K562 (cell line): Measurements from ENCODE around the gene OTOR. TPM values are rescaled to one million over a fixed set of nuclear protein-coding genes. Genes with fewer than 3 reads are reported as not detected.

Experiments used
- ATAC-seq: fragments of 200-7000 bp; cut with Tn5 transposase; 3 replicates; pipeline ENCODE4 v1.9.1; 2020; ENCODE audit warnings: moderate library complexity
- BruUV-seq: library from RNA; stranded (reverse); fragments of 400-500 nt; replicated peaks from 2 replicates; lab custom pipeline; 2021; lab: Mats Ljungman, UMichigan
- CTCF ChIA-PET: fragments of 300-600 bp; formaldehyde crosslinking; extraction: SDS; loops from one replicate; lab custom pipeline; 2021; ENCODE audit warnings: low intra/inter-chr PET ratio; lab: Yijun Ruan, JAX
- POLR2A ChIA-PET: fragments of 300-600, 350-650 bp; sonication (Branson Sonifier 250); formaldehyde crosslinking; extraction: SDS; loops from one replicate; lab custom pipeline; 2021; ENCODE audit warnings: antibody characterized with exemption, inconsistent platforms; lab: Yijun Ruan, JAX
- DNase-seq, 4 experiments: peaks; one replicate each; pipeline versions ENCODE4 v3.0.0 to v3.0.0-alpha.2; 2011 to 2018; ENCODE audit warnings: low spot score in 3 of 4, mixed read lengths in 3 of 4; ENCODE audit errors: extremely low read depth in 1 of 4
- FAIRE-seq: peaks from 2 replicates; lab custom pipeline; 2011; peaks lifted over from hg19 to GRCh38; lab: Jason Lieb, UNC
- H2AFZ ChIP-seq: 2 replicates; pipeline ENCODE4 v1.6.0; 2011; ENCODE audit warnings: low read depth, low read length, control low read depth, inconsistent platforms
- H3K27ac ChIP-seq: fragments of 200-600 bp; 3 replicates; pipeline ENCODE4 v1.8.0; 2011; ENCODE audit warnings: low read depth, mild to moderate bottlenecking, control low read depth, inconsistent platforms, low read length, moderate library complexity, mixed read lengths; ENCODE audit errors: extremely low read depth
- H3K27me3 ChIP-seq, 2 experiments: fragments of 300-600 bp in 1 of 2; 2 replicates in 1 of 2; 3 replicates in 1 of 2; pipeline versions ENCODE4 v1.6.0 to v1.8.0; 2011; ENCODE audit warnings: inconsistent platforms in 2 of 2, low read length in 2 of 2, mild to moderate bottlenecking in 1 of 2, mixed read lengths in 1 of 2, moderate library complexity in 1 of 2; ENCODE audit not compliant: control insufficient read depth in 2 of 2, insufficient read depth in 2 of 2
- H3K36me3 ChIP-seq: fragments of 300-600 bp; 3 replicates; pipeline ENCODE4 v1.8.0; 2011; ENCODE audit warnings: mild to moderate bottlenecking, low read length, inconsistent platforms; ENCODE audit not compliant: control insufficient read depth, insufficient read depth
- H3K4me1 ChIP-seq, 2 experiments: fragments of 200-600 bp in 1 of 2; replicated peaks in 1 of 2; 2 replicates in 1 of 2; 3 replicates in 1 of 2; pipeline versions ENCODE4 v1.5.1 to v1.8.0; 2011; ENCODE audit warnings: inconsistent platforms in 2 of 2, low read length in 2 of 2, mild to moderate bottlenecking in 1 of 2, mixed read lengths in 1 of 2, moderate library complexity in 1 of 2; ENCODE audit not compliant: control insufficient read depth in 2 of 2, insufficient read depth in 2 of 2
- H3K4me2 ChIP-seq: 2 replicates; pipeline ENCODE4 v1.6.1; 2011; ENCODE audit warnings: low read length, control low read depth, inconsistent platforms, mixed read lengths; ENCODE audit not compliant: insufficient read depth
- H3K4me3 ChIP-seq: fragments of 200-600 bp; sonication (generic), shearing (Covaris generic); 2 replicates; pipeline ENCODE4 v1.5.1; 2016; ENCODE audit warnings: control low read depth, inconsistent platforms
- H3K79me2 ChIP-seq: fragments of 200-600 bp; 3 replicates; pipeline ENCODE4 v1.8.0; 2011; ENCODE audit warnings: low read length, inconsistent platforms; ENCODE audit not compliant: control insufficient read depth, insufficient read depth
- H3K9ac ChIP-seq, 2 experiments: 2 replicates each; pipeline versions ENCODE4 v1.6.0 to v1.6.1; 2011; ENCODE audit warnings: low read depth in 2 of 2, low read length in 2 of 2, control low read depth in 1 of 2, inconsistent platforms in 1 of 2, mild to moderate bottlenecking in 1 of 2, mixed read lengths in 1 of 2; ENCODE audit not compliant: insufficient read depth in 1 of 2
- H3K9me1 ChIP-seq: one replicate; pipeline ENCODE4 v1.6.0; 2011; ENCODE audit warnings: inconsistent platforms, mild to moderate bottlenecking, low read length, moderate library complexity; ENCODE audit not compliant: control insufficient read depth, insufficient read depth
- H3K9me3 ChIP-seq: replicated peaks from 2 replicates; pipeline ENCODE4 v1.5.1; 2011; ENCODE audit warnings: low read depth, low read length, inconsistent platforms; ENCODE audit not compliant: control insufficient read depth, insufficient read depth
- H4K20me1 ChIP-seq: replicated peaks from 2 replicates; pipeline ENCODE4 v1.6.1; 2011; ENCODE audit warnings: low read length, inconsistent platforms, mixed read lengths; ENCODE audit not compliant: control insufficient read depth, insufficient read depth
- BACH1 ChIP-seq: fragments of 200-800 bp; sonication (Bioruptor generic); IDR thresholded peaks from 2 replicates; pipeline ENCODE4 v1.6.1; 2016; ENCODE audit warnings: missing genetic modification characterization, missing compliant biosample characterization
- BDP1 ChIP-seq: IDR thresholded peaks from 3 replicates; pipeline ENCODE4 v1.6.1; 2011; ENCODE audit not compliant: insufficient read length, insufficient read depth
- C11orf30 ChIP-seq: fragments of 450-650 bp; IDR thresholded peaks from 2 replicates; pipeline ENCODE4 v1.6.1; 2016; ENCODE audit warnings: low read depth, mild to moderate bottlenecking
- CREB5 ChIP-seq: fragments of 250-450 bp; sonication (Bioruptor Pico); IDR thresholded peaks from 2 replicates; pipeline ENCODE4 v1.5.0; 2020; ENCODE audit warnings: mild to moderate bottlenecking
- HMG20A ChIP-seq: fragments of 450-650 bp; formaldehyde crosslinking; conservative IDR thresholded peaks from 2 replicates; pipeline ENCODE4 v1.4.0; 2020; ENCODE audit warnings: mild to moderate bottlenecking, mixed read lengths
- KAT2B ChIP-seq: IDR thresholded peaks from one replicate; pipeline ENCODE4 v1.6.1; 2012; ENCODE audit warnings: low read depth, mild to moderate bottlenecking, control low read depth, inconsistent platforms, low read length, moderate library complexity
- KDM1A ChIP-seq, 2 experiments: fragments of 450-650 bp; IDR thresholded peaks; 2 replicates each; pipeline ENCODE4 v1.6.1; 2016; ENCODE audit warnings: mild to moderate bottlenecking in 2 of 2
- MAFG ChIP-seq: fragments of 450-650 bp; conservative IDR thresholded peaks from 2 replicates; pipeline ENCODE4 v1.6.1; 2016; ENCODE audit warnings: missing genetic modification characterization, missing compliant biosample characterization
- MYBL2 ChIP-seq, 2 experiments: fragments of 450-650 bp in 1 of 2; sonication (generic) in 1 of 2; formaldehyde crosslinking in 1 of 2; IDR thresholded peaks; 2 replicates each; pipeline versions ENCODE4 v1.6.1 to v1.8.1; 2017 to 2022; ENCODE audit warnings: borderline replicate concordance in 1 of 2, inconsistent platforms in 1 of 2, low read depth in 1 of 2, mild to moderate bottlenecking in 1 of 2, missing genetic modification reagents in 1 of 2, moderate library complexity in 1 of 2
- NCOA6 ChIP-seq: fragments of 450-650 bp; IDR thresholded peaks from 2 replicates; pipeline ENCODE4 v1.6.1; 2017; ENCODE audit warnings: mild to moderate bottlenecking
- NFE2 ChIP-seq: IDR thresholded peaks from 2 replicates; pipeline ENCODE4 v1.6.1; 2014; ENCODE audit warnings: antibody characterized with exemption, low read depth
- NFE2L1 ChIP-seq: fragments of 450-650 bp; IDR thresholded peaks from 2 replicates; pipeline ENCODE4 v1.6.1; 2016; ENCODE audit warnings: missing genetic modification characterization, low read depth, mild to moderate bottlenecking, missing compliant biosample characterization, moderate library complexity, borderline replicate concordance
- PHTF2 ChIP-seq: fragments of 250-450 bp; sonication (Bioruptor Pico); IDR thresholded peaks from 2 replicates; pipeline ENCODE4 v1.5.0; 2021; ENCODE audit warnings: mild to moderate bottlenecking
- POLR2AphosphoS2 ChIP-seq: IDR thresholded peaks from 2 replicates; pipeline ENCODE4 v1.6.1; 2012; ENCODE audit warnings: low read length, improper control_type of control experiment
- RAD21 ChIP-seq, 2 experiments: fragments of 250-450 bp in 1 of 2; fragments of 450-650 bp in 1 of 2; sonication (Bioruptor Pico) in 1 of 2; formaldehyde crosslinking in 1 of 2; IDR thresholded peaks in 1 of 2; conservative IDR thresholded peaks in 1 of 2; 2 replicates each; pipeline versions ENCODE4 v1.4.0 to v1.8.0; 2020 to 2022; ENCODE audit warnings: mild to moderate bottlenecking in 2 of 2, moderate library complexity in 1 of 2
- RAD51 ChIP-seq: fragments of 450-650 bp; IDR thresholded peaks from 2 replicates; pipeline ENCODE4 v1.7.1; 2016; ENCODE audit warnings: low read depth, mild to moderate bottlenecking, borderline replicate concordance
- SAP30 ChIP-seq: fragments of 200-600 bp; sonication (generic); IDR thresholded peaks from 2 replicates; pipeline ENCODE4 v1.6.1; 2012; ENCODE audit warnings: borderline replicate concordance, low read depth, mild to moderate bottlenecking, moderate library complexity, low read length, control low read depth, inconsistent platforms; ENCODE audit not compliant: insufficient read depth, poor library complexity, severe bottlenecking
- WHSC1 ChIP-seq: IDR thresholded peaks from one replicate; pipeline ENCODE4 v1.6.1; 2012; ENCODE audit warnings: low read length, control low read depth, inconsistent platforms
- ZNF316 ChIP-seq: fragments of 450-650 bp; IDR thresholded peaks from 2 replicates; pipeline ENCODE4 v1.6.1; 2016
- ZNF639 ChIP-seq, 2 experiments: fragments of 200-800 bp in 1 of 2; sonication (Bioruptor generic) in 1 of 2; sonication (generic) in 1 of 2; formaldehyde crosslinking in 1 of 2; IDR thresholded peaks in 1 of 2; conservative IDR thresholded peaks in 1 of 2; 2 replicates each; pipeline versions ENCODE4 v1.5.0 to v1.6.1; 2016 to 2020; ENCODE audit warnings: missing compliant biosample characterization in 1 of 2, missing genetic modification characterization in 1 of 2, missing genetic modification reagents in 1 of 2
- in situ Hi-C: fragments of 300-500 bp; cut with MboI; formaldehyde crosslinking; loops from 4 replicates; pipeline ENCODE4 v1.15.0; 2018; ENCODE audit warnings: inconsistent platforms, mixed read lengths
- intact Hi-C: fragments of 100-400 bp; cut with micrococcal nuclease; formaldehyde crosslinking; loops from 2 replicates; pipeline ENCODE4 v1.14.2; 2022
- polyA plus RNA-seq, 8 experiments: library from polyadenylated mRNA; depleted of rRNA in 4 of 8; stranded (reverse) in 5 of 8; unstranded in 3 of 8; fragments of >200 nt; fragmentation: Nextera tagmentation in 2 of 8; fragmentation: Illumina TruSeq in 1 of 8; extraction: Ambion mirVana in 2 of 8; extraction: Trizol in 1 of 8; gene quantifications; 2 replicates each; pipeline versions ENCODE4 v1.2.1 to v1.2.3, GENCODE V29; 2011 to 2014; ENCODE audit warnings: inconsistent platforms in 1 of 8, missing spikeins in 1 of 8
- total RNA-seq, 7 experiments: library from RNA; depleted of rRNA in 6 of 7; stranded (reverse); fragments of >200 nt in 6 of 7; fragmentation: Illumina TruSeq in 2 of 7; extraction: Trizol in 2 of 7; gene quantifications; 2 replicates each; pipeline versions ENCODE4 v1.2.1 to v1.2.3, GENCODE V29; 2011 to 2021; ENCODE audit warnings: low replicate concordance in 1 of 7

OTOR gene
- total and polyA plus RNA-seq, 9 of the 15 experiments (the other 6 are each of a cell fraction or from before 2014, with no cell fraction given): not detected

DNA sequence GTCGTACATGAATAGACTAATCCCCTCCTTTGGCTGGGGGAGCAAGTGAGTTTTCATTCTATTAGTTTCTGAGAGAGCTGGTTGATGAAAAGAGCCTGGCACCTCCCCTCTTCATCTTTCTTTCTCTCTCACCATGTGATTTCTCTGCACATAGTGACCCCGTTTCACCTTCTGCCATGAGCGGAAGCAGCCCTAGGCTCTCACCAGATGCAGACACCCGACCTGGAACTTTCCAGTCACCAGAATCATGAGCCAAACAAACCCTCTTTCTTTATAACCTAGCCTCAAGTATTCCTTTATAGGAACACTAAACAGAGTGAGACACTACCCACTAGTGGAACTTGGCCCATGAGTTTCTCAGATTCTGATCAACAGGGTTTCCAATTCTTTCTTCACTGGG lies 16.4 kb downstream of the OTOR start (continued):
- no peak for TF ChIP-seq KAT2B
- TF ChIP-seq NFE2L1: no peak
- TF ChIP-seq, all 486 proteins: peak for 0

GRCh38 chr20:16771213-16771612 lies 23.1 kb downstream of the OTOR start:
- ChIA-PET CTCF (no interaction called here), POLR2A (no interaction called here)
- H3K36me3 ChIP-seq: no peaks in the 10 kb centered on the region
- no peaks in the 10 kb centered on the region; a peak in 1 of 5 replicates for H3K4me1 ChIP-seq
- in situ Hi-C loops (loop anchor here (25.0 kb wide), 1 partner anchor 1059 kb away; no protein-coding TSS in a partner anchor), intact Hi-C loops (no loop called here)
- DNase-seq: no peak
- no peak for ATAC-seq
- no peak overlapping the region for H3K27ac ChIP-seq
- no peaks in the 10 kb centered on the region for H3K9me1 ChIP-seq
- H3K9me3 ChIP-seq: no peaks in the 10 kb centered on the region
- H3K4me3 ChIP-seq: no peak overlapping the region
- H4K20me1 ChIP-seq: no peaks in the 10 kb centered on the region
- H3K4me2 ChIP-seq: no peak overlapping the region
- no peaks in the 10 kb centered on the region for H3K79me2 ChIP-seq
- FAIRE-seq: no peak
- H2AFZ ChIP-seq: no peak overlapping the region
- no peaks in the 10 kb centered on the region for H3K27me3 ChIP-seq
- H3K9ac ChIP-seq: no peak overlapping the region
- BruUV-seq: no TSS peak
- TF ChIP-seq SAP30 (no peak), NCOA6 (no peak), BACH1 (tag) (no peak), MYBL2 (IDR thresholded peaks at IDR 0.05; ENCODE audit: low read depth) (no peak), MYBL2 (CRISPR knock-in tag; IDR thresholded peaks at IDR 0.05; ENCODE audit: borderline replicate concordance) (no peak), HMG20A (CRISPR knock-in tag) (no peak), MAFG (tag) (peak; percentile 53), PHTF2 (CRISPR knock-in tag) (no peak), ZNF316 (peak; percentile 77), NFE2 (peak; percentile 19; the same call in 1 of the 2 replicates), RAD51 (no peak), BDP1 (no peak), C11orf30 (peak; percentile 44; the same call in 1 of the 2 replicates), NFE2L1 (peak; percentile 29; the same call in 1 of the 2 replicates), CREB5 (CRISPR knock-in tag) (no peak), ZNF639 (CRISPR knock-in tag; conservative IDR thresholded peaks at IDR 0.05 in 1 of 2, IDR thresholded peaks at IDR 0.05 in 1 of 2) (no peak), WHSC1 (no peak), POLR2AphosphoS2 (no peak), RAD21 (CRISPR knock-in tag; conservative IDR thresholded peaks at IDR 0.05 in 1 of 2, IDR thresholded peaks at IDR 0.05 in 1 of 2) (no peak), KDM1A (IDR thresholded peaks at IDR 0.05) (no peak)
